ENCODE data around the gene RTN4RL1. TPM values are rescaled to one million over a fixed set of nuclear protein-coding genes. Genes with fewer than 3 reads are reported as not detected.

Gene RTN4RL1
- total RNA-seq, 1 donor from 2014 or later: not detected

DNA sequence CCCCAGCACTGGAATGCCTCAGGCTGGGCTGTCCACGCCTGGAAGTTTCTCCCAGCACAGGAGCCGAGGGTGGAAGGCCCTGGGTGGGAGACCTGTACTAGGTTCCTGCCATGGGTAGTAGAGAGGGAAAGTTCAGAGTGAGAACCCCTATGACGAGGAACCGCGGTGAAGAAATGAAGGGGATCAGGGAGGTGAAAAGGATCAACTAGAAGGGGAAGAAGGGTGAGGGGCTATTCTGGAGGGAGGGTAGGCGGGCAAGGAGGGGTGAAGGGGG is 35.2 kb upstream of the RTN4RL1 start:
- TF ChIP-seq, protein P1, sequence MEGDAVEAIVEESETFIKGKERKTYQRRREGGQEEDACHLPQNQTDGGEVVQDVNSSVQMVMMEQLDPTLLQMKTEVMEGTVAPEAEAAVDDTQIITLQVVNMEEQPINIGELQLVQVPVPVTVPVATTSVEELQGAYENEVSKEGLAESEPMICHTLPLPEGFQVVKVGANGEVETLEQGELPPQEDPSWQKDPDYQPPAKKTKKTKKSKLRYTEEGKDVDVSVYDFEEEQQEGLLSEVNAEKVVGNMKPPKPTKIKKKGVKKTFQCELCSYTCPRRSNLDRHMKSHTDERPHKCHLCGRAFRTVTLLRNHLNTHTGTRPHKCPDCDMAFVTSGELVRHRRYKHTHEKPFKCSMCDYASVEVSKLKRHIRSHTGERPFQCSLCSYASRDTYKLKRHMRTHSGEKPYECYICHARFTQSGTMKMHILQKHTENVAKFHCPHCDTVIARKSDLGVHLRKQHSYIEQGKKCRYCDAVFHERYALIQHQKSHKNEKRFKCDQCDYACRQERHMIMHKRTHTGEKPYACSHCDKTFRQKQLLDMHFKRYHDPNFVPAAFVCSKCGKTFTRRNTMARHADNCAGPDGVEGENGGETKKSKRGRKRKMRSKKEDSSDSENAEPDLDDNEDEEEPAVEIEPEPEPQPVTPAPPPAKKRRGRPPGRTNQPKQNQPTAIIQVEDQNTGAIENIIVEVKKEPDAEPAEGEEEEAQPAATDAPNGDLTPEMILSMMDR (IDR thresholded peaks at IDR 0.05; ENCODE audit: unreplicated experiment): no peak
- no peak for DNase-seq (ENCODE audit: low spot score)
- H3K27me3 Mint-ChIP-seq (ENCODE audit: unreplicated experiment): peaks cover 26% of the 10 kb centered on the region
- no peak overlapping the region for H3K27ac Mint-ChIP-seq (ENCODE audit: unreplicated experiment)
- H3K36me3 Mint-ChIP-seq (ENCODE audit: low read depth, unreplicated experiment): peaks cover 28% of the 10 kb centered on the region
- H3K4me3 Mint-ChIP-seq (ENCODE audit: unreplicated experiment): peak overlapping the region; percentile 42
- no peaks in the 10 kb centered on the region for H3K9me3 Mint-ChIP-seq (ENCODE audit: unreplicated experiment)
- H3K4me1 Mint-ChIP-seq (ENCODE audit: unreplicated experiment): peaks cover 42% of the 10 kb centered on the region

- Mint-ChIP-seq H3K27ac (ENCODE audit: unreplicated experiment) (no peak overlapping the region), H3K4me1 (ENCODE audit: unreplicated experiment) (peaks cover 40% of the 10 kb centered on the region), H3K27me3 (ENCODE audit: unreplicated experiment) (peaks cover 24% of the 10 kb centered on the region), H3K9me3 (ENCODE audit: unreplicated experiment) (no peaks in the 10 kb centered on the region), H3K36me3 (ENCODE audit: low read depth, unreplicated experiment) (peaks cover 24% of the 10 kb centered on the region), H3K4me3 (ENCODE audit: unreplicated experiment) (peak overlapping the region; percentile 42)
- DNase-seq (ENCODE audit: low spot score): no peak
- TF ChIP-seq, protein P1 (IDR thresholded peaks at IDR 0.05; ENCODE audit: unreplicated experiment): no peak
These were observed 34.6 kb upstream of the RTN4RL1 start for GRCh38 chr17:2059547-2060384.

GRCh38 chr17:2058586-2059546 is 33.7 kb upstream of the RTN4RL1 start:
- H3K4me1 Mint-ChIP-seq (ENCODE audit: unreplicated experiment): peaks cover 31% of the 10 kb centered on the region
- peak; percentile 66 for DNase-seq (ENCODE audit: low spot score)

DNA sequence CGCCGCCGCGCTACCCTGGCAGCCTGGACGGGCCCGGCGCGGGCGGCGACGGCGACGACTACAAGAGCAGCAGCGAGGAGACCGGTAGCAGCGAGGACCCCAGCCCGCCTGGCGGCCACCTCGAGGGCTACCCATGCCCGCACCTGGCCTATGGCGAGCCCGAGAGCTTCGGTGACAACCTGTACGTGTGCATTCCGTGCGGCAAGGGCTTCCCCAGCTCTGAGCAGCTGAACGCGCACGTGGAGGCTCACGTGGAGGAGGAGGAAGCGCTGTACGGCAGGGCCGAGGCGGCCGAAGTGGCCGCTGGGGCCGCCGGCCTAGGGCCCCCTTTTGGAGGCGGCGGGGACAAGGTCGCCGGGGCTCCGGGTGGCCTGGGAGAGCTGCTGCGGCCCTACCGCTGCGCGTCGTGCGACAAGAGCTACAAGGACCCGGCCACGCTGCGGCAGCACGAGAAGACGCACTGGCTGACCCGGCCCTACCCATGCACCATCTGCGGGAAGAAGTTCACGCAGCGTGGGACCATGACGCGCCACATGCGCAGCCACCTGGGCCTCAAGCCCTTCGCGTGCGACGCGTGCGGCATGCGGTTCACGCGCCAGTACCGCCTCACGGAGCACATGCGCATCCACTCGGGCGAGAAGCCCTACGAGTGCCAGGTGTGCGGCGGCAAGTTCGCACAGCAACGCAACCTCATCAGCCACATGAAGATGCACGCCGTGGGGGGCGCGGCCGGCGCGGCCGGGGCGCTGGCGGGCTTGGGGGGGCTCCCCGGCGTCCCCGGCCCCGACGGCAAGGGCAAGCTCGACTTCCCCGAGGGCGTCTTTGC is 32.8 kb upstream of the RTN4RL1 start:
- Mint-ChIP-seq H3K9me3 (ENCODE audit: unreplicated experiment) (no peaks in the 10 kb centered on the region), H3K4me1 (ENCODE audit: unreplicated experiment) (peaks cover 27% of the 10 kb centered on the region), H3K36me3 (ENCODE audit: low read depth, unreplicated experiment) (peaks cover 18% of the 10 kb centered on the region), H3K4me3 (ENCODE audit: unreplicated experiment) (no peak overlapping the region), H3K27me3 (ENCODE audit: unreplicated experiment) (peaks cover 29% of the 10 kb centered on the region), H3K27ac (ENCODE audit: unreplicated experiment) (no peak overlapping the region)
- no peak for DNase-seq (ENCODE audit: low spot score)
- TF ChIP-seq, protein P1 (IDR thresholded peaks at IDR 0.05; ENCODE audit: unreplicated experiment): no peak

More at GRCh38 chr17:2058586-2059546, 33.7 kb upstream of the RTN4RL1 start:
- no peaks in the 10 kb centered on the region for H3K9me3 Mint-ChIP-seq (ENCODE audit: unreplicated experiment)
- H3K27ac Mint-ChIP-seq (ENCODE audit: unreplicated experiment): no peak overlapping the region
- TF ChIP-seq, protein P1 (IDR thresholded peaks at IDR 0.05; ENCODE audit: unreplicated experiment): peak; percentile 92
- H3K4me3 Mint-ChIP-seq (ENCODE audit: unreplicated experiment): no peak overlapping the region
- peaks cover 16% of the 10 kb centered on the region for H3K36me3 Mint-ChIP-seq (ENCODE audit: low read depth, unreplicated experiment)
- H3K27me3 Mint-ChIP-seq (ENCODE audit: unreplicated experiment): peaks cover 24% of the 10 kb centered on the region

Data from endothelial cell (in vitro differentiated cells).